Panc1 (cell line): ENCODE results near the gene RAD52.

Experiments
- POLR2AphosphoS5 ChIP-seq: IDR thresholded peaks from 2 replicates; pipeline ENCODE4 v1.6.1; 2012; ENCODE audit warnings: mild to moderate bottlenecking, low read depth, low read length, moderate library complexity
- REST ChIP-seq, 2 experiments: IDR thresholded peaks; 2 replicates each; pipeline ENCODE4 v1.6.1; 2011 to 2012; ENCODE audit warnings: low read depth in 2 of 2, control low read depth in 1 of 2, low read length in 1 of 2, mild to moderate bottlenecking in 1 of 2, moderate library complexity in 1 of 2; ENCODE audit not compliant: insufficient read depth in 1 of 2
- SIN3A ChIP-seq: IDR thresholded peaks from 2 replicates; pipeline ENCODE4 v1.6.1; 2012; ENCODE audit warnings: low read depth, mild to moderate bottlenecking, low read length, moderate library complexity, borderline replicate concordance; ENCODE audit not compliant: insufficient read depth
- TF ChIP-seq, protein P1 (sequence below): fragments of 450-650 bp; IDR thresholded peaks from 2 replicates; pipeline ENCODE4 v1.5.1; 2017; ENCODE audit warnings: mild to moderate bottlenecking

- TF ChIP-seq, protein P1, sequence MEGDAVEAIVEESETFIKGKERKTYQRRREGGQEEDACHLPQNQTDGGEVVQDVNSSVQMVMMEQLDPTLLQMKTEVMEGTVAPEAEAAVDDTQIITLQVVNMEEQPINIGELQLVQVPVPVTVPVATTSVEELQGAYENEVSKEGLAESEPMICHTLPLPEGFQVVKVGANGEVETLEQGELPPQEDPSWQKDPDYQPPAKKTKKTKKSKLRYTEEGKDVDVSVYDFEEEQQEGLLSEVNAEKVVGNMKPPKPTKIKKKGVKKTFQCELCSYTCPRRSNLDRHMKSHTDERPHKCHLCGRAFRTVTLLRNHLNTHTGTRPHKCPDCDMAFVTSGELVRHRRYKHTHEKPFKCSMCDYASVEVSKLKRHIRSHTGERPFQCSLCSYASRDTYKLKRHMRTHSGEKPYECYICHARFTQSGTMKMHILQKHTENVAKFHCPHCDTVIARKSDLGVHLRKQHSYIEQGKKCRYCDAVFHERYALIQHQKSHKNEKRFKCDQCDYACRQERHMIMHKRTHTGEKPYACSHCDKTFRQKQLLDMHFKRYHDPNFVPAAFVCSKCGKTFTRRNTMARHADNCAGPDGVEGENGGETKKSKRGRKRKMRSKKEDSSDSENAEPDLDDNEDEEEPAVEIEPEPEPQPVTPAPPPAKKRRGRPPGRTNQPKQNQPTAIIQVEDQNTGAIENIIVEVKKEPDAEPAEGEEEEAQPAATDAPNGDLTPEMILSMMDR = no peak
- TF ChIP-seq REST (IDR thresholded peaks at IDR 0.05; ENCODE audit: insufficient read depth in 1 of 2, low read depth in 2 of 2, low read length in 1 of 2) (no peak), SIN3A (no peak), POLR2AphosphoS5 (no peak)
Observed at GRCh38 chr12:966724-967123, 17.2 kb upstream of the RAD52 start.
